ENCODE results near the gene RNF130. TPM values are rescaled to one million over a fixed set of nuclear protein-coding genes. Genes with fewer than 3 reads are reported as not detected.

The RNF130 gene
- total RNA-seq, 1 experiment from 2014 or later, result 31.8 TPM

DNA sequence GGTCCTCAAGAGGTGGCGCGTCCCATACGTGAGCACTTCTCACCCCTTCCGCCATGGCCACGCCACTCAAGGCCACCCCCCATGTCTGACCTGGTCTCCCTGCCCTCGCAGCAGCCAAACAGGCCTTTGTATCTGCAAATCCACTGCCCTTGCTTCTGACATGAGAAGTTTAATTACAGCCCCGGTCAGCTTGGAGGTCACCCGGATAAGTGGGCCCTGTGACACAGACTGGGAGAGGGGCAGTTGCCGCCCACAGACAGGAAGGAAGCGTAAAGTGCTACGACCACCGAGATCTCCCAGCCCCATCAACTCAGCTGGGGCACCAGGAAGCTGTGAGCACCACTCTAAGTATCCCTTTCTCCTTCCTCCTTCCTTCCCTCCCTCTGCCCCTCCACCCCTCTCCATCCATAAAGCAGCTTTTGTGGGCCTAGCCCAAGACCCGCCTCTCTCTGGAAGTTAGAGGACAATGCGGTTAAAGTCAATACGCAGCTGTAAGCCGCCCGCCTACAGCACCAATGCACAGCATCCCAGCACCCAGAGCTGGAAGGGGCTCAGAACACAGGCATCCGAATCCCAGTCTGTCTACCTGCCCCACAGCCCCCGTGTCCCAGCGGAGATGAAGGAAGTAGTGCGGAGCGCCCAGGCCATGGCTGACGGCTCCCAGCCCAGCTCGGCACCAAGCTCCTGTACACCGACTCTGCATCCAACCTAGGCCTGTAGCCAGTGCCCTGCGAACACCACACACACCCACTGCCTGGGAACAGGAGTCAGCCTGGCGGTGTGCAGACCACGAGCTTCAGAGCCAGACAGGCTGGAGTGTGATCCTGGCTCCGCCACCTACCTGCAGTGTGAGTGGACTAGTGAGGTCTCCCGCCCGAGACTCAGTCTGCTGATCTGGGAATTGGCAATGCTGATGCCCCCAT is 44.8 kb upstream of the RNF130 start:
- Mint-ChIP-seq H3K4me3 (ENCODE audit: unreplicated experiment) (no peak overlapping the region), H3K36me3 (ENCODE audit: insufficient read depth, unreplicated experiment) (no peaks in the 10 kb centered on the region), H3K27ac (ENCODE audit: low read depth, unreplicated experiment) (no peak overlapping the region), H3K4me1 (ENCODE audit: insufficient read depth, unreplicated experiment) (no peaks in the 10 kb centered on the region), H3K27me3 (ENCODE audit: insufficient read depth, unreplicated experiment) (no peaks in the 10 kb centered on the region), H3K9me3 (ENCODE audit: unreplicated experiment) (no peaks in the 10 kb centered on the region)
- intact Hi-C loops (cut with micrococcal nuclease), result loop anchor here (2.0 kb wide), 1 partner anchor 602 kb away; no protein-coding TSS in a partner anchor
- no peak for DNase-seq (ENCODE audit: unreplicated experiment)
- CTCF ChIA-PET, result interaction anchor here (0.6 to 2.4 kb wide), 9 partner anchors 11 to 551 kb away, joined by 3 to 17 read pairs (median 4); partner anchors contain the start of gene RASGEF1C
- BruUV-seq (replicated peaks), result no TSS peak
- TF ChIP-seq CTCF (IDR thresholded peaks at IDR 0.05; ENCODE audit: unreplicated experiment), result no peak
- POLR2A ChIA-PET, result interaction anchor here (0.5 kb wide), 1 partner anchor 19 kb away, joined by 3 read pairs; no protein-coding TSS in a partner anchor

DNA sequence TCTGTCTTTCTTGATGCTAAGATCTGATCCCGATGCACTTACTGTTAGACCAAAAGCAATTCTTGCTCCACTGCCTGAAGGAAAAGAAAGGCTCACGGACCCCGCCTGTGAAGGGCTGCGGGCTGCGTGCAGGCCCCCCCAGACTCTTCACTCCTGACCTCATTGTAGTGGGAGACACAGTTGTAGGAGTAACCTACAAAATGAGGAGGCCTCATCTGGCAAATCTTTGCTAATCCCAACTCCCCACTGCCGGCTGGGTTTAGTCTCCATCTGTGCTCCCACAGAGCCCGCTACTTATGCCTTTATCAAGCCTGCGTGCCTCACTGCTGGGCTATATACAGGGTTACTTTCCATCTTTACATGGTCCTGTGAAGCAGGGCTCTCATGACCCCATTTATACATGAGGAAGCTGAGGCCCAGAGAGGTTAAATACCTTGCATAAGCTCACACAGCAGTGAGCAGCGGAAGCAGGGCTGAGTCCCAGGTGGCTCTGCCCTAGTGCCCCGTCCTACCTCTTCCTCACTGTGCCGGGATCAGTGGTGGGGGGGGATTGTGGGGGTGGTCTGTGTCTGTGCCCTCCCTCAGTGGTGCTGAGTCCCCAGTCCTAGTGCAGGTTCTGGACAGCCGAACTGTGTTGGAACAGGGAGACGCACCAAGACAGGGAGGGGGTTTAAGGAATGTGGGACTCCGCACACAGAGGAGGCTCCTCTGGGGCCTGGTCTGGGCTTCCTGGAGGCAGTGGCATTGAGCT is 43.9 kb upstream of the RNF130 start:
- no peak for DNase-seq (ENCODE audit: unreplicated experiment)
- ChIA-PET CTCF (interaction anchor here (0.6 to 2.4 kb wide), 3 partner anchors 12 to 447 kb away, joined by 3 to 17 read pairs (median 3); no protein-coding TSS in a partner anchor), POLR2A (no interaction called here)
- Mint-ChIP-seq H3K9me3 (ENCODE audit: unreplicated experiment) (no peaks in the 10 kb centered on the region), H3K27me3 (ENCODE audit: insufficient read depth, unreplicated experiment) (no peaks in the 10 kb centered on the region), H3K27ac (ENCODE audit: low read depth, unreplicated experiment) (no peak overlapping the region), H3K36me3 (ENCODE audit: insufficient read depth, unreplicated experiment) (no peaks in the 10 kb centered on the region), H3K4me1 (ENCODE audit: insufficient read depth, unreplicated experiment) (no peaks in the 10 kb centered on the region), H3K4me3 (ENCODE audit: unreplicated experiment) (no peak overlapping the region)
- TF ChIP-seq CTCF (IDR thresholded peaks at IDR 0.05; ENCODE audit: unreplicated experiment), result no peak
- intact Hi-C loops (cut with micrococcal nuclease), result loop anchor here (2.0 kb wide), 1 partner anchor 603 kb away; no protein-coding TSS in a partner anchor
- BruUV-seq (replicated peaks), result no TSS peak

DNA sequence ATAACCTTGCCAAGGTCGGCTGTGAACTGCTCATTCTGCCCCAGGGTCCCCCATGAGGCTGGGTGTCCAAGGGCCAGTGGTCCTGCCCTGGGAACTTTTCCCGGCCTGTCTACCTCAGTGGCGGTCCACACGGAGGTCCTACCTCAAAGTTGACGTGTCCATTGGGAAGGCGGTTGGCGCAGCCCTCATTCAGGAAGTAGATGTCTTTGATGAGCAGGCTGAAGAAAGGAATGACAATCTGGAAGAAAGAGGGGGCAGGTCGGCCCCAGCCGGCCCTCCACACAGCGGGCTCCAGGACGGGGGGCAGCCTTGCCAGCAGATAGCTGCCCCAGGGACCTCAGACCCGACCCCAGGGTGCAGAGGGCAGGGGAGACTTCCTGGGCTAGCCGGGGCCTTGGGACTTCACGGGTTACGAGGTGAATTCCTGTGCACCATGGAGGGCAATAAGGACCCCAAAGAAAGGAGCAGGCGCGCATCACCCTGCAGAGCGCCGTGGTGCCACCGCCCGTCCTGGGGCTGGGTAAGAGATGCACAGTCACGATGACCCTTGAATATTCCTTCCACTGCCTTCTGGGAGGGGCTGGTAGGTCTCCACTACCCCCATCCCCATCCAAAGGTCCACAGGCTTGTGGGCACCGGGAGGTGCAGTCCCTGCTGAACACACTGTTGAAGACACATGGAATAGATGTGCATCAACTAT is 42.9 kb upstream of the RNF130 start:
- DNase-seq (ENCODE audit: unreplicated experiment), result no peak
- no peaks in the 10 kb centered on the region for H3K36me3 Mint-ChIP-seq (ENCODE audit: insufficient read depth, unreplicated experiment)
- H3K27ac Mint-ChIP-seq (ENCODE audit: low read depth, unreplicated experiment), result no peak overlapping the region
- H3K4me1 Mint-ChIP-seq (ENCODE audit: insufficient read depth, unreplicated experiment), result no peaks in the 10 kb centered on the region
- ChIA-PET CTCF (interaction anchor here (0.5 to 0.7 kb wide), 2 partner anchors 15 to 404 kb away, joined by 3 to 7 read pairs; no protein-coding TSS in a partner anchor), POLR2A (interaction anchor here (0.9 kb wide), 1 partner anchor 33 kb away, joined by 3 read pairs; no protein-coding TSS in a partner anchor)
- no peak for TF ChIP-seq CTCF (IDR thresholded peaks at IDR 0.05; ENCODE audit: unreplicated experiment)
- no TSS peak for BruUV-seq (replicated peaks)
- H3K4me3 Mint-ChIP-seq (ENCODE audit: unreplicated experiment), result no peak overlapping the region
- intact Hi-C loops (cut with micrococcal nuclease), result no loop called here
- no peaks in the 10 kb centered on the region for H3K27me3 Mint-ChIP-seq (ENCODE audit: insufficient read depth, unreplicated experiment)
- peaks cover 3% of the 10 kb centered on the region for H3K9me3 Mint-ChIP-seq (ENCODE audit: unreplicated experiment)

Measured in MCF 10A (cell line).